T1000 (cell line): ENCODE data around the gene RHEB.

Source experiments
- DNase-seq: peaks from one replicate; lab custom pipeline; 2025; ENCODE audit warnings: mixed read lengths; lab: John Stamatoyannopoulos, UW

RHEB gene

DNA sequence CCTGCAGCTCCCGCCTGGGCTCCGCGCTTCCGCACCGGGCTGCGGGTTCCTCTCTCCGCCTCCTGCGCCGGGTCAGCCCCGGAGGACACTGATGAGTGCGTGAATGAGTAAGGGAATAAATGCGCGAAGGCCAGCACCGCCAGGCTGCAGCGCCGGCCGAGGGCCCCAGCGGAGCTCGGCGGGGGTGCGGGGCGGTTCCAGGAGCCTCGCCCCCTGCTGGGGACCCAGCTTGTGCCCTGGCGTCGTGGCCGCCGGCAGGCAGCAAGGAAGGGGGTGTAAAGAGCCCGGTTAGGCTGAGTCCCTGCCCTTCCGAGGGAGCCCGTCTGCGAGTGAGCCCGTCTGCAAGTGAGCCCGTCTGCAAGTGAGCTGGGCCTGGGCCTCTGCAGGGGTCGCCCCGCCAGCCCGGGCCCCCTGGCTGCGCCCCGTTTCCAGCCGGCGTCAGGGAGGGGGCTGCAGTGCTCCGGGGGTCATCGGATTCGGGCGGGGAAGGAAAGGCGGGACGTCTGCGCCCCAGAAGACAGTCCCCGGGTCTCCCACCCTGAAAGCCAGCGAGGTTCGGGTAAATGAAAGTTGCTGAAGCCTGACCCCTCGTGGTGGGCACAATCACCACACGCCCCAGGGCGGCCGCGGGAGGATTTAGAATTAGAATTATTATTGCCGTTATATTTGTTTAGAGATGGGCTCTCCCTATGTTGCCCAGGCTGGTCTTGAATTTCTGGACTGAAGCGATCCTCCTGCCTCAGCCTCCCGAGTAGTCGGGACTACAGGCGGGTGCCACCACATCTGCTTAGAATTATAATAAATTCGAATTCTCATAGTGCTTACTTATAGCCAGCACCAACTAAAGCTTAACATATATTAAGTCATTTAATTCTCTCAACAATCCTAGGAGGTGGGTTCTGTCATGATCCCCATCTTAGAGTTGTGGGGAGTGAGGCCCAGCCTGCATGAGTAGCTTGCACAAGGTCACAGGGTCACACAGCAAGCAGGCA is 71.1 kb downstream of the RHEB start:
- DNase-seq: peak; percentile 58

DNA sequence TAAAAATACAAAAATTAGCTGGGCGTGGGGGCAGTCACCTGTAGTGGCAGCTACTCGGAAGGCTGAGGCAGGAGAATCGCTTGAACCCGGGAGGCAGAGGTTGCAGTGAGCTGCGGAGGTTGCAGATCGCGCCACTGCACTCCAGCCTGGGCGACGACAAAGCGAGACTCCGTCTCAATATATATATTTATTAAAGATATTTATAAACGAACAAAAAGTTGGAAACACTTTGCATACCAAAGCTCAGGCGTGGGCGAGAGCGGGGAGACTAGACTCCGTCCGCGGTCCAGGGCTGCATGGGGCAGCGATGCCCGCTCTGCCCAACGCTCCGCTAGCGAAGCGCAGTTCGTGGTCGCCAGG is 71.8 kb downstream of the RHEB start:
- DNase-seq: no peak

DNA sequence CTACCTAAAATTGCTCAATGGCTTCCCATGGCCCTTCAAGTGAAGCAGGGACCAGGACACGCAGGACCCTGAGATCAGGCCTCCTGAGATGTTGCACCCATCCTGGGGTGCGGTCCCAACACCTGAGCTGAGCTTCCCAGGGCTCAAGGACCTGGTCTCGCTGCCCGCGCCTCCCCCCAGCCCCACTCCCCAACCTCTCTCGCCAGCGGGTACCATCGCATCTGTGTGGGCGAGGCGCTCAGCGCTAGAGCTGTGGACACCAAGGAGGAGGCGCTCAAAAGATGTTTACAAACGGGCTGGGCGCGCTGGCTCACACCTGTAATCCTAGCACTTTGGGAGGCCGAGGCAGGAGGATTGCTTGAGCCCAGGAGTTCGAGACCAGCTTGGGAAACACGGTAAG is 72.4 kb downstream of the RHEB start:
- no peak for DNase-seq

DNA sequence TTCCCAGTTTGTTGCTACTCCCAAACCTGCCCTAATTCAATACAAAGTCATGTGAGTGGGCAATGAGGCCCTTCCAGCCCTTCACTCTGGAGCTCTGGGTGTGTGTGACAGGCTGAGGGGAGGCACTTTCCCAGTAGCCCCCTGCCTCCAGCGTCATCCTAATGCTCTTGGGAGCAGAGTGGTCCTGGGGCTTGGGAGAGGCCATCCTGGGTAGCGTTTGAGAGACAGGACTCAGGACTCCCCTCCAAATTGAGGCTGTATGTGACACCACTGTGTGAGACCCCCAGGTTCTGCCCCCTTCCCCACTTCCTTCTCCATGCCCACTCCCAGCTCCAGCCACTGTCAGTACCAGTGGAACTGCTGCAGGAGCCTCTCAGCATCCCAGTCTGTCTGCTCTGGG is 73.3 kb downstream of the RHEB start:
- no peak for DNase-seq

DNA sequence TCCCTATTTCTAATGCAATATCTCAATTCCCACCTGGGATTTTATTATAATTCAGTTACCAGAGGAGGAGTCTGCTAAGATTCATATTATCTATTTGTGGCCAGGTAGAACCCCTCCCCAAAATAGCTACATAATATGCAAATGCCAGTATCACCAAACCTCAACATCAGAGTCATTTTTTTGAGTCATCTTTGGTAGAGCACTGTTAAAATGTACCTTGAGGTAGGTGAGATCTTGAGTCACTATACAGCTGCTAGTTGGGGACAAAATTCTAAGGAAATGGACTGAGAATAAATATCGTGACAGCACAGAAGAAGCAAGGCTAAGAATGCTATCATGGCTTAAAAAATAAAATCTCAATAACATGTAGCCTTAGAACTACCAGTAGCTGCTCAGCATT is 75.1 kb downstream of the RHEB start:
- DNase-seq: no peak

DNA sequence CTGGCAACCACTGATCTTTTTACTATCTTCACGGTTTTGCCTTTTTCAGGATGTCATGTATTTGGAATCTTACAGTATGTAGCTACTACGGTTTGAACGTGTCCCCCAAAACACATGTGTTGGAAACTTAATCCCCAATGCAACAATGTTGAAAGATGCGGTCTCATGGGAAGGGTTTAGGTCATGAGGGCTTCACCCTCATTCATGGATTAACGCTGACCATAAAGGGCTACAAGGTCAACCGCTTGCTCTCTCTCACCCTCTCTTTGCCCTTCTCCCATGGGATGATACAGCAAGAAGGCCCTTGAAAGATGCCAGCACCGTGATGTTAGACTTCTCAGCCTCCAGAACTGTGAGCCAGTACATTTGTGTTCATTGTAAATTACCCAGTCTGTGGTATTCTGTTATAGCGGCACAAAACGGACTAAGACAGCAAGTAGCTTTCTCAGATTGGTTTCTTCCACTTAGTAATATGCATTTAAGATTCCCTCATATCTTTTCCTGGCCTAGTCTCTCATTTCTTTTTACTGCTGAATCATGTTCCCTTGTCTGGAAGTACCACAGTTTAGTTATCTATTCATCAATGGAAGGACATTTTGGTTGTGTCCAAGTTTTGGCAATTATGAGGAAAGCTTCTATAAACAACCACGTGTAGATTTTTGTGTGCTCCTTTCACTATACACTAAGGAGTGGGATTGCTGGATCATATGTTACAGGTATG is 76.8 kb downstream of the RHEB start:
- DNase-seq: no peak

DNA sequence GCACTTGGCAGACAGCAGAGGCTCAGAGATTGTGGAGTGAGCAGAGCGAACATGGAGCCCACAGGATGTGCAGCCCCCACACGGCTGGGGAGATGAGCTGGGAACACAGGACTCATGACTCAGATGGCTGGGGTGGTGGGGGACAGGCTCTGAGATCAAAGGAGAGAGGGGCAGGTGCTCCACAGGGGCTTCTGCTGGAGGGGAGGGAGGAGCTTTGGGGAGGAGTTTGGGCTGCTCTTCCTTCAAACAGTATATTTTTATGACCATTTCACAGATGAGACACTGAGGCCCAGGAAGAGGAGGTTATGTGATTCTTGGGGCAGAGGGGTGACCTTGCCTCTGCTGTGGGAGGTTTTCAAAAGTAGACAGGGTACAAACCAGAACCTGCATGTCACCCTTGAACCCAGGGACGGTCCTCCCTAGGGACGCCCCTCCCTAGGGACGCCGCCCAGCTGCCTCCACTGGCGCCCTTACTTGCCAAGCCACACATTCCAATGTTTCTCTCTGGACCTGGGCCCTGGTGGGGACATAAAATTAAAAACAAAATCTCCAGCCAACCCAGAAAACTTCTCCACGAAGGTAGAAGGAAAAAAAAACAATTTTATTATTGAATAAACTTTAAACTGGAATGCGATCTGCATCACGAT is 78.8 kb downstream of the RHEB start:
- no peak for DNase-seq

DNA sequence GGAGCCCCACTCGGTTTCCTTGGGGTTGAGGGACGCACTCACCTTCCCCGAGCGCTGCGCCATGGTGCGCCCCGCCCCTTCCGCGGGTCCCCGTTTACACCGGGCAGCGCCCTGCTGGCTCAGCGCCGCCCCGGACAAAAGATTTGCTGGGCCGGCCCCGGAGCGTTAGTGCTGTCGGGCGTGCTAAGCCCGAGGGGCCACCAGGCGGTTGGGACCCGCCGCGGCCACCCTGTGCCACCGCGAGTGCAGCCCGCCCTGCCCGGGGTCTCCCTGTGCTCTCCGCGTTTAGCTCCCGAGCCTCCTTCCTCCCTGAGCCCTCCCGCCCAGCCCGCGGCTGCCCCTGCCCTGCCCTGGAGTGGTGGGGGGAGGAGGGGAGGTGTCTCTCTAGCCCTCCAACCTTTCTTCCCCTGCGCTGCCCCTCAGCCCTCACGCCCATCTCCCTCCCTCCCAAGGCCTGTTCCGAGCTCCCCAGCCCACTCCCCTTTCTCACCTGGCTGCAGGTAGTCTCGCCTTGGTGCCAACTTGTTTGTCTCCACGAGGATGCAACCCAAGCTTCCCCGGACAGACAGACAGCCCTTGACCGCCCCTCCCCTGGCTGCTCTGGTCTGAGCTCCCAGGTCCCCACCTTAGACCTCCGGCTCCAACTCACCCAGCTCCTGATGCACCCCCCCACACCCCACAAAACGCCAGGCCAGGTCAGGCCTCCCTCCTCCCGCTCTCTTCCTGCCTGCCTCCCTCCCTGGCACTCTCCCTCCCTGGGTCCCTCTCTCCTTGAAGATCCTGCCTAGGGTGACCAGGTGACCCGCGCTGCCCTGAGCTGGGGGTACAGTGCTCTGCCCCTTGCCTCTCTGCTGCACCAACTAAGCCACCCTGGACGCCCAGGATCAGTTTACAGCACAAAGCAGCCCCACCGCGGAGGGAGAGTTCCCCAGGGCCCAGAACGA is 79.6 kb downstream of the RHEB start, which contains the start of gene CRYGN:
CRYGN (minus strand) TSS at position 287 of the 944 bp plus-strand sequence; CDS start at position 63, 224 bp downstream.
- no peak for DNase-seq

DNA sequence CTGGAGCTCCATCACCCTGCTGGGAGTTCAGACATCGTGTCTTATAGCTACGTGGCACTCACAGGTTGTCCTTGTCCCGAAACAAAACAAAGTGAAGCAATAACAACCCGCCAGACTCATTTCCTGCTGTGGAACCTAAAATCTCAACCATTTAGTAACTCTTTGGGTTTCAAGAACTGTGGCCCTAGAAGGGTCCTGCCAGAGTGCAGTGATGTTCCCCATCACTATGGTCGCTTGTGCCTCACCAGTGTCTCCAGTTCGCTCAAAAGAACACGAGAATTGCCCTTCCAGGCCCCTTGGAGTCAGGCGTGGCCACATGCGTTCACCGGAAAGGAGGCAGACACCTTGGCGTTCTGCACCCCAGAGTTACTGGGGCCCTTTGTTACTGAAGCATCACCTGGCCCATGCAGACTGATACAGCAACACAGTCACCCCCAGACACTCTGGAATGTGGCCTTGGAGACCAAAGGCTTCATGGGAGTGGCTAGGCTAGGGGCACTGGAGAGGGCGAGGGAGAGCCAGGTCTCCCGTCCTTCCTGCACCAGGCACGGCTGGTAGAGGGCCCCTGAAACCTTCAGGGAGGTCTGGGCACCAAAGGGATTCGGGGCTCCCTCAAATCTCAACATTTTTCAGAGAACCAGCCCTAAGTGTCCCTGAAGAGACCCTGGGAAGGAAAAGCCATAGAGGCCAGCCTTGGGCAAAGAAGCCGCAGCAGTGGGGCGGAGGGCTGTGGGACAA is 80.7 kb downstream of the RHEB start:
- DNase-seq: no peak

DNA sequence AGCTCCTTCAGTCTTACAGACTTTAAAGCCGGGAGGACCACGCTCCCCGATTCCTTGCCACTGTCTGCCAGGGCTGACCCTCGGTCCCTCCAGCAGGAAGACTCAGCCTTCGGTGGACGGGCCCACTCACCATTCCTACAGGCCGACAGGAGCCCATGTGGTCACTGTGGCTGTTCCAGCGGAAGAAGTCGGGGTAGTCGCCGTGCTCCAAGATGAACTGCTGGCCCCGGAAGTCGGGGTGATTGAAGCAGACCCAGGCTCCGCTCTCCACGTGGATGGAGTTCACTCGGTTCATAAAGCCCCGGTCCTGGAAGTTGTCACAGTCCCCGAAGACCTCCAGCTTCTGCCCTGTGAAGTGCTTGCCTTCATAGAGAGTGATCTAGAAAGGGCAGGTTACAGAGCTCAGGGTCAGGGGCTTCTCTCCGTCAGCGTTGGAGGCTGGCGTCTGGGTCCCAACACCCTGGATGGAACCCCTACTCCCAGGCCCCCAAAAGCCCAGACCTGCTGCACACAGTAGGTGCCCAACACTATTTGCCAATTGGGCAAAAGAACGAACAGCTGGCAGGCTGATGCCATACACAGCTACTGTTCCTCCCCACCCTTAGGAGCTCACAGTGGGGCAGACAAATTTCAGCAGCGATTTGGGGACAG is 81.7 kb downstream of the RHEB start:
- no peak for DNase-seq

DNA sequence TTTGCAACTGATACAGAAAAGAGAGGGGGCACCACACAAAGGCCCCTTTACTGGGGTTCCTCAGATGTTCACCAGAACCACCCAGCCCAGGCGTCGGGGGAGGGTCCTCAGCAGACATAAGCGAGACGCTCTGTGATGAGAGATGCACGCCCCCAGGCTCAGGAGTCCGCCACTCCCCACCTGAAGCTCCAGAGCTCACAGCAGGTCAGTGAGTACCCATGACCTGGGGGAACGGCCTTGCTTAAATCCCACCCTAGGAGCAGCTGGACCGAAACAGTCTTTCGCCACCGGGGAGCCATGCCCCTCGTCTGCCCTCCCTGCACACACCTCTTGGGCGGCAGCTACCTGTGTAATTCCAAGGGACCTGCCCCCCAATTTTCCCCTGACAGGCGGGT is 82.5 kb downstream of the RHEB start:
- no peak for DNase-seq

DNA sequence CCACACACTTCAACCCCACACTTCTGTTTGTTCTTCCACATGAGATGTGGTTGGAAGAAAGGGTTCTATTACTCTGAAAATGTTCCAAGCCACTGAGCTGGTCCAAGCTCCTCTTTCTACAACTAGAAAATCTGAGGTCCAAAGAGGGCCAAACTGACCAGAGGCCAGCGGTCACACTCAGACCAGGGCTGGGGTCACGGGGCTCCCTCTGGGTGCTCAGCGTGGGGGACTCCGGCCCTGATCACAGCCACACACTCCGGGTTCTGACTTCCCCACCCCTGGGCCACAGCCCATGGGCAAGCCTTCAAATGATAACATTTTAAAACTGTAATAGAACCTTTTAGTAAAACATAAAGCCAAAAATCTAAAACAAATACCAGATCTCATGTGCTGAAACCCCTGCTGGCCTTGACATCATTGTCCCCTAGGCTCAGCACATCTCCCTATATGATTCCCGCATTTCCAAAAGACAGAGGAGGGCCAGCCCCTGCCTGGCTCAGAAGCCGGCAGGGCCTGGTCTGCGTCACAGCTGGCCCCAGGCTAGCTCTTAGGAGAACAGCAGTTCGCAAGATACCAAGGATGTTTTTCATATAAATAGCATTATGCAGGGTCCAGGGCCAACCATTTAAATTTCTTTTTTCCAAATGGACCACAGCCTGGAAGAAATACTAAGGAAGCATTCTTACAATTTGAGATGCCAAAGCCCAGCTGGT is 83.1 kb downstream of the RHEB start:
- DNase-seq: no peak

DNA sequence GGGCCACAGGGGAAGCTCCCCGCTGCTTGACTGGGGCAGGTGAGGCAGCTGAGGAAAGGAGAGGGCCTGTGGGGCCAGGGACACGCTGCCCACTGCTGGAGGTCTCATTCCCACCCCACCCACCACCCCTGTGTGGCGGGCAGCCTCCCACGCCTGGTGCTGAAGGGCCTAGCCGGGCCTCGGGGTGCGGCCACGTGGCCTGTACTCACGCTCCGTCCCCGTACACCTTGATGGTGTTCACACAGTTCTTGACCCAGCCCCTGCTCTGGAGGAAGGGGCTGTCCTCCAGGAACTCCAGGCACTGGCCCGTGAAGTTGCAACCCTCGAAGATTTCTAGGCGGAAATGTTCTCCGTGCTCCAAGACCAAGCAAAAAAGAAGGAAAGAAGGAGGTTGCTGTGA is 83.7 kb downstream of the RHEB start:
- no peak for DNase-seq

DNA sequence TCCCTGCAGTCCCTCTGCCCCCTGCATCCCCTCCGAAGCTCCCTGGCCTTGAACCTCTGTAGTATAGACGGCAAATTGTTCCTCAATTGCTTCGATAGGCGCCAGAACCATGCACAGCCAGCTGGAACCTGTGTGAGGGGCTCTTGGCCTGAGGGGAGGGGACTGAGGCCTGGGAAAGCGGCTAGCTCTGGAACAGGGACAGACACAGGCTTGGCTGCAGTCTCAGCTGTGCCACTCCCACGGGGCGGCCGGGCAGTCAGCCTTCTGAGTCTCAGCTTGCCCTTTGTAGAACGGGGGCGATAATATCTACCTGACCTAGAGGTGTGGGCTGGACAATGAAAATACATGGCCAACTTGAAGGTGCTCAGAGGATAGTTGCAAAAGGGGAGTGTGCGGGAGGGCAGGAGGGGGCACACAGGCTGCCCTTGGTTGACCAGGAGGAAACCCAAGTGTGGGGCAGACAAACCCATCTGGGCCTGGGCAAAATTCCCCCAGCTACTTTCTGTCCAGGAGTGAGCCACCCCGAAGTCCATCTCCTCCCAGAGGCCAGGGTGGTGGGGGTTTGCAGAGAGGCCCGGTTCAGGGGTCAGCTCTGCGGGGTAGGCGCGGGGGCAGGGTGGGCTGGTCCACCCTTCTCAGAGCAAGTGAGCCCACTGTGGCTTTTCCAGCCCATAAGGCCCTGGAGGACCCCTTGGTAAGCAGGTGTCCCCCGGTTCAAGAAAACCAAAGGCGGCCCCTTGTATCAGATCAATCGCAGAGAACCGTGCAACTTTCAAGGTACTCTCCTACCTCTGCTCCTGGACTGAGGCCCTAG is 84.4 kb downstream of the RHEB start:
- no peak for DNase-seq

DNA sequence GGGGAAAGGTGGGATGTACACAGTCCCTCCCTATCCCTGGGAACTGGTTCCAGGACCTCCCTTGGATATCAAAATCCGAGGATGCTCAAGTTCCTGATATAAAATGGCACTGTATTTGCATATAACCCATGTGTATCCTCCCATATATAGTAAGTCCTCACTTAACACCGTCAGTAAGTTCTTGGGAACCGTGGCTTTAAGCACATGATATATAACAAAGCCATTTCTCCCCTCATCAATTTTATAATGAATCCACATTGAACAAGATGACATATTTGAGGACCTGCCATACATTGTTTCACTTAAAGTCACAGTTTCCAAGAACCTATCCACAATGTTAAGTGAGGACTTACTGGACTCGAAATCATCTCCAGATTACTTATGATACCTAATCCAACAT is 85.1 kb downstream of the RHEB start:
- no peak for DNase-seq

DNA sequence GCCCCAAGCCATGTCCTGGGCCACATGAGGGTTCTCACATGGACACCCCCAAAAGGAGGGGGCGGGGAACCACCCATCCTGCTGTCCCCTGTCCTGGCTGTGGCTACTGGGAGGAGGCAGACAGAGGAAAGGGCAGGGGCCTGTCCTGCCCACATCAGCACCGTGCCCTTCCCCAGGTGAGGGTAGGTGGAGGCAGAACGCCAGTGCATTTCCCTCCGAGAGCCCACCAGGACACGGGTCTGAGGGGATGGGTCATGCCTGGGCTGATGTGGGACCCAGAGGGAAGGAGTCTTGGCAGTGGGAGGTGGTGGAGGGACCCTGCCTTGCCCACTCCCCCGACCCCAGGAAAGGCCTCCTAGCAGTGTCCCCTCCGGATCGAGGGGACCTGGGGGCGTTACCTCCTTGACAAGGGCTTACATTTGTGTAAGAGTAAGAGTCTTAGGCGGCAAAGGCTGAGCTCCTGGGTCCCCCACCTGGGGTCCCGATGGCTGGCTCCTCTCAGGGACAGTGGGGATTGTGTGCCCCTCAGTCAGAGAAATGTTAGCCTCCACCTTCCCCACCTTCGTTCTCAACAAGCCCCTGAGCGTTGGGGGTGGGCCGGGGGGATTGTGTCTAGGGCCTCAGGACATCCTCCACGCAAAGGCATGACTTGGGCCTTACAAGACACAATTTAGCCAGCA is 85.8 kb downstream of the RHEB start:
- DNase-seq: no peak

DNA sequence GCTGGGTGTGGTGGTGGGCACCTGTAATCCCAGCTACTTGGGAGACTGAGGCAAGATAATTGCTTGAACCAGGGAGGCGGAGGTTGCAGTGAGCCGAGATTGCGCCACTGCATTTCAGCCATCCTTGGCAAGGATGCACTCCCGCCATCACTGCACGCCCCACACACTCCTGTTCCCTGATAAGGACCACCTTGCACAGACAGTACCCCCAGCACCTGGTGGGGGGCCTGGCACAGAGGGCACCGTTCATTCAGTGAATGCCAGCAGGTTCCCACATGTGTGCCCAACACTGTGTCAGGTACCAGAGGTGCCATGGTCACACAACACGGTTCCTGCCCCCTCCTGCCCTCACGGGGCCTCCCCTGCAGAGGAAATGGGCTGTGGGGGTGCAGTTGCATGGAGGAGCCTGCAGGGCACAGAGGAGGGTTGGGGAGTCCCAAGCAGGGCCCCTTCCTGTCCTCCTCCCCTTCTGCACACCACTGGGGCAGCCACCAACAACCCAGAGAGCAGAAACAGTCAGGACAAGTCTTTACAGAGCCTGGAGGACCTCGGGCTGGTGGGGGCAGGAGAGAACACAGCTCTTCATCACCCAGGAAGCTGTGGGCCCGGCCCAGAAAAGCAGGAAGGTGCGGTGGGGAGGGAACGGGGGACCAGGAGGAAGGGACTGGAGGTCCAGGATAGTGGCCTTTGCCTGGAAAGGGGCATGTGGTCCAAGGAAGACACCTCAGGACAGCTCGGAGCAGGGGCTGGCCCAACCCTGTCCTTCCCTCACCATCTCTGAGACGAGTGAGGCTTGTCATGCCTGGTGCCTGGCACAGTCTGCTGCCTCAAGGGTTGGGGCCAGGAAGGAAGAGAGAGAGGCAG is 86.8 kb downstream of the RHEB start:
- DNase-seq: no peak
